GM19099 (cell line): ENCODE measurements around the gene CAPN5.

Experiments used
- POLR2A ChIP-seq: IDR thresholded peaks from 3 replicates; pipeline ENCODE4 v1.6.1; 2011; ENCODE audit warnings: low read depth; ENCODE audit not compliant: insufficient read length; ENCODE audit errors: extremely low read depth

CAPN5 gene

DNA sequence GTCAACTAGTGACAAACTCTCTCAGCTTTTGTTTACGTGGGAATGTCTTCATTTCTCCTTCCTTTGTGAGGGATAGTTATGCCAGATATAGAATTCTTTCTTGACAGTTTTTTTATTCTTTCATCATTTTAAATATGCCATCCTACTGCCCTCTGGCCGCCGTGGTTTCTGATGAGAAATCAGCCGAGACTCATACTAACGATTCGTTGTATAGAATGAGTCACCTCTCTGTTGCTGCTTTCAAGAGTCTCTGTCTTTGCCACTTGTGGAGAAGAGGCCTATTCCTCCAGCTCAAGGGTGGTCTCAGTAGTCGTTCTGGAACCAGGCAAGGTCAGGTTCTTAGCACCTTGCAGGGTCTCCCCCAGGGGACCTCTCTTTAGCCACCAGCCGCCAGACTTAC is 69.3 kb downstream of the CAPN5 start:
- TF ChIP-seq POLR2A: no peak

DNA sequence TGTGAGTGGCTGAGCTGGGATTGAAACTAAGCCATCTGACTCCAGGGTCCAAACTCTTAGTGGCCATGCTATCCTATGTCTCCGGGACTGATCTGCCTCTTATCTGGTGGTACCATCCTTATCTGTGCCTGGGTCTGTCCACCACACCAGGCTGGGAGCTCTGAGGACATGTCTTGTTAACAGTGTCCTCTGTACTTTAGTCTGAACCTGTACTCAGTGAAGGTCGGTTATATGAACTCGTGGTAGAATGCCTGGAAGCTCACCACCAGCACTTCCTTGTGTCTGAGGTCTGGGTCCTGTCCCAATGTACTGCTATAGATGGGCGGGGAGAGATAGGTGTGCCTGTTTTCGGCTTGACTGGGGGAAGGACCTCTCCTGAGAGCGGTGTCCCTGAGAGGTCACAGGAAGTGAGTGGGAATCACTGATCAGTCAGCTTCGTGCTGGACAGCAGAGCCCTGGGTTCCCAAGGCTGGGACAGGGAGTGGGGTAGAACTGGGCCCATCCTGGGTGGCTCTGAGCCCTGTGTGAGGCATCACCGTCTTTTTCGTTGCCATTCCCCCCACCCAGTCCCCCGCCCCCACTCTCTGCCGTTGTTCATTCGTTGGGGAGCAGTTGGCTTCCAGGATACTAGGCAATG is 70.1 kb downstream of the CAPN5 start:
- TF ChIP-seq POLR2A: no peak

DNA sequence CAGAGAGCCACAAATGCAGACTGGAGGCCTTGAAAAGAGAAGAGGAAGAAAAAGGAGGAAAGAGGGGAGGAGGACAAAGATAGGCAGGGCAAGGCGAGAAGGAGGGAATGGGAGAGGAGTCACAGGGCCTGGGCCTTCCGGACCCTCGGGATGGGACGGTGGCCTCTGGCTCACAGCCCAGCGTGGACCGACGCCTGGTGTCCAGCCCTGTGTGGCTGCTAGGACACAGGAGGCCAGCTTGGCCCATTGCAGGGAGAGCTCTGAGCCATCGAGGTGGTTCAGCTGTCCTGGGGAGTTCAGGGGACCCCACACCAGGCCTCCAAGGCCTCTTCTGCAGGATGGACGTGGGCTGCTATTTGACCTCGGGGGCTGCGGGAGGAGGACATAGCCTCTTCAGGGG is 70.7 kb downstream of the CAPN5 start:
- TF ChIP-seq POLR2A: no peak

DNA sequence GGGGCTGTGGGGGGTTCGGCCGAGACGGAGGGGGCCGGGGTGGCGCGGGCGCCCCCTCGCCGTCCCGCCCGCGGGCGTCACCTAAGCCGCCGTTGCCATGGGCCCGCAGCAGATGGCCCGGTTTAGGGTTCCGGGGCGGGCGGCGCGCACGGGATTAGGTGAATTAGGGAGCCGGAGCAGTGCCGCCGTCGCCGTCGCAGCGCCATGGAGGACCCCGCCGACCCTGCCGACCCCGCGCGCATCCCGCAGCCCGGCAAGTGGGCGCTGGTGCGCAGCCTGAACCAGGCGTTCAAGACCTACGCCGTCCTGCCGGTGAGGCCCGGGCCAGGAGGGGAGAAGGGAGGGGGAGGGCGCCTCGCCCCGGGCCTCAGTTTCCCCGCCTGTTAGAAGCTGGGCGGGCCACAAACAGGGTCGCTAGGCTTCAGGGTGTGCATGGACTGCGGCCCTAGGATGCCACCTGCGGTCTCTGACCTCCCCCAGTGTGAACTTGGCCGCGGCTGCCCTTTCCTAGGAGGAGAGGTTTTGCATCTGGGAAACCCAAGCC is 71.4 kb downstream of the CAPN5 start:
- TF ChIP-seq POLR2A: no peak

DNA sequence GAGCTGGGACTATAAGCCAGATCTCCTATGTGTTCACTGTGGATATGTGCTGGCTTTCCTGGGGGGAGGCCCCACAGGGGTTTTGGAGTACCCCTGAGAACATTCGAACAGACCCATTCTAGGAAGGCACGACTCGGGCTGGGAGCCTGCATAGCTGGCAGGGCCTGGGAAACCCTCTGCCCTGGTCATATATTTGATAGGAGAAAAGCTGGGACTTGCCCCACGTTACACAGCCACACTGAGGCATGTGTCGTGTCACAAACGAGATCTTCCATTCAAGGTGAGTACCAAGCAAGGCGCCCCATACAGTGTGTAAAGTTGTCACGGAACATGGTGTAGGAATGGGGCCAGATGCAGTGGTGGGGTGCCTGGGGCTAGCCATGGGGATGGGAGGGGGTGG is 72.4 kb downstream of the CAPN5 start:
- TF ChIP-seq POLR2A: no peak

DNA sequence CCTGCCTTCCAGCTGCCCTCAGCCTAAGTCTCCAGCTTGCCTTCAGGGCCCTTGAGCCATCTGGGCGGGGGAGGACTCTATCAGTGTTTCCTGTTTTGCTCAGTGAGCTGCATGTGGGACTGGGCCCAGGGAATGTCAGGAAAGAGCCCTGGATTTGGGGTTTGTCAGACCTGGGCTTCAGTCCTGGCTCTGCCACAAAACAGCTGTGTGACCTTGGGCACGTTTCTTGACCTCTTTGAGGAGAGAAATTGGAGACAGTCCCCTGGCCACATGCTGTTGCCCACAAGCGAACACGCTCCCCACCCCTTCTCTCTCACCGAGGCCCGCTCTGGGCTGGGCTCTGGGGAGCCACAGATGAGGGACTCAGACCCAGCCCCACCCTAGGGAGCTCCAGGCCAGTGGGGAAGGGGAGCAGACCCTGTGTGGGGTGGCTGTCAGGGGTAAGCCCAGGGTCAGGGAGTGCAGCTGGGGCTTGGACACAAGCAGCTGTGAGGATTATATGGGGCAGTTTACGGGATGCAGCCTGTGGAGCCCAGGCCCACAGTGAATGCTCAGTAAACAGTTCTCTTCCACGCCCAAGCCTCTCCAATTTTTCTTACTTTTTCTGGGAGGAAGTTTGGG is 73.6 kb downstream of the CAPN5 start:
- no peak for TF ChIP-seq POLR2A

DNA sequence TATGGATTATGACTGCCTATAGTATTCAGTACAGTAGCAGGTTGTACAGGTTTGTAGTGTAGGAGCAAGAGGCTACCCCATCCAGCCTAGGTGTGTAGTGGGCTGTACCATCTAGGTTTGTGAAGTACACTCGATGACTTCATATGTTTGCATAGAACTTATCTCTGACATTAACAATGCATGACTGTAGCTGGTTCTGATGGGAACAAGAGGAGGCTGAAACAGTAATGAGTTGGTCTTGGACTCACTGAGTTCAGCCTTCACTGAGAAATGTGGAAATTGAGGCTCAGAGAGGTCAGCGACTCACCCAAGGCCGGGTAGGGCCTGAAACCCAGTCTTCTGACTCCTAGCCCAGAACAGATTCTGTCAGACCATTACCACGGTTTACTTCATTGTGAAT is 74.3 kb downstream of the CAPN5 start:
- no peak for TF ChIP-seq POLR2A

DNA sequence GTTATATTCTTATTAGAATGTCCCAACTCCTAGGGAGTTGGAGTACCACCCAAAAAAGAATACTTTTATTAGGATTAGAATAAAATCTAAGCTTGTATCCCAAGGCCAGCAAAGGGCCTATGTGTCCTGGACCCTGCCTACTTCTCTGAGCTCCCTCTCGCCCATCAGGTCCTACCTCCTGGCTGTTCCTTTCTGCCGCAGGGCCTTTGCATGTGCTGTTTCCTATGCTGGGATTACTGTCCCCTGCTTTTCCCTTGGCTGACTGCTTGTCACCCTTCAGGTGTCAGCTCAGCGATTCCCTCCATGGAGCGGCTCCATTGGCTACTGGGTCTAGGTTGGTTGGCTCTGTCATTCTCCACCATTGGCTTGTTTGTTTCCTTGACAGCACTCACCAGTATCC is 74.7 kb downstream of the CAPN5 start:
- no peak for TF ChIP-seq POLR2A

DNA sequence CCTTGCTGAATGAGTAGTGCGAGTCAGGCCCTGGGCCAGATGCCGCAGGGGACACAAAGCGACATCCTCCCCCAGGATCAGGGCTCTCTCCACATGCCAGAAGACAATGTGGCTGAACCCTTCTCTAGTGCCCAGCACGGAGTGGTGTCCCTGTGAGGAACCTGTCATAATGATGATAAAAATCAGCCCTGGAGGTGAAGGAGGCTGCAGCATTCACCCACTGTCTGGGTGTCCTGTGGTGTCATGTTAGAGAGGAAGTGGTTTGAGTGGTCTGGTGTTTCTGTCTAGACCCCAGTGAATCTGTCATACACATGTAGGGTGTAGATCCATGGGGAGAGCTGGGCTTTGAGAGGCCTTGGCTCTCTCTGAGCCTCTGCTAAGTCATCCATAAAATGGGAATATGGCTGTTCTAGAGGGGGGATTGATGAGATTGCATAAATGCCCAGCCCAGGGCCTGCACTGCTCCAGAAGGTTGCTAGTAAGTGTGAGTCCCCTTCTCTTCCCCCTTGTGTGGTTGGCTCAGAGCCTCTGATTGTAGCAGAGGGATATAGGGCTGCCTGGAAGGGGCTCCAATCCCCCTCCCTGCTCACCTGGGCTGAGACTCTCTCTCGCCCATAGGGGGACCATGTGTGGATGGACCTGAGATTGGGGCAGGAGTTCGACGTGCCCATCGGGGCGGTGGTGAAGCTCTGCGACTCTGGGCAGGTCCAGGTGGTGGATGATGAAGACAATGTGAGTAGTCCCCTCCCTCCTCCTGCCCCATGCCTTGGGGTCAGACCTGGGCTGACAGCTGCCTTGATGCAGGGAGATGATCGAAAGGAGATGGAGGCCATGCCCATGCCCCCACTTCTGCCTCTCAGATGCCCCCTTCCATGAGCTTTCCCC is 75.6 kb downstream of the CAPN5 start:
- no peak for TF ChIP-seq POLR2A

DNA sequence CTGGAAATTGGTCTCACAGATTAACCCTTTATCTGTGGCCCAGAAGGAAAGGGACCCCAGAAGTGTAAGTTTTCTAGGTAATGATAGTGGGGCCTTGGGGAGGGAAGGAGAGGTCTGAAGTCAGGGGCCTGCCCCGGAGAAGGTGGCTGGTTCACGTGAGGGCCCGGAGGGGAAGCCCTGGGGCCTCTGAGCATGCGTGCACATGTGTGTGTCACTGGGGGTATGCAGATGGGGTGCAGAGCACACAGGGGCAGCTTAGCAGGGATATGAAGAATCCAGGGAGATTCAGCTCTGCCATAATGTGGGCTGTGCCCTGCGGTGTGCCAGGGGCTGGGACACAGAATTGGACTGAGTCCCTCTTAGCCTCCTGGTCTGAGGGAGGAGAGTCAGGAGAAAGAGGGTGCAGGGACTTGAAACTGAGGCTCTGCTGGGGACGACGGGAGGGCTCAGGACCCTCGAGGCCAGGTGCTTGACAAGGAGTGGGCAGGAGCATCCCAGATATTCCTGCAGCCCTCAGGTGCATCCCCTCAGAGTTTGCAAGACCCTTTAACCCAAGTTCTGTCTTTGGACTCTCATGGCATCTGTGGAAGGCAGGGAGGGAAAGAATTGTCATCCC is 76.7 kb downstream of the CAPN5 start:
- TF ChIP-seq POLR2A: no peak

DNA sequence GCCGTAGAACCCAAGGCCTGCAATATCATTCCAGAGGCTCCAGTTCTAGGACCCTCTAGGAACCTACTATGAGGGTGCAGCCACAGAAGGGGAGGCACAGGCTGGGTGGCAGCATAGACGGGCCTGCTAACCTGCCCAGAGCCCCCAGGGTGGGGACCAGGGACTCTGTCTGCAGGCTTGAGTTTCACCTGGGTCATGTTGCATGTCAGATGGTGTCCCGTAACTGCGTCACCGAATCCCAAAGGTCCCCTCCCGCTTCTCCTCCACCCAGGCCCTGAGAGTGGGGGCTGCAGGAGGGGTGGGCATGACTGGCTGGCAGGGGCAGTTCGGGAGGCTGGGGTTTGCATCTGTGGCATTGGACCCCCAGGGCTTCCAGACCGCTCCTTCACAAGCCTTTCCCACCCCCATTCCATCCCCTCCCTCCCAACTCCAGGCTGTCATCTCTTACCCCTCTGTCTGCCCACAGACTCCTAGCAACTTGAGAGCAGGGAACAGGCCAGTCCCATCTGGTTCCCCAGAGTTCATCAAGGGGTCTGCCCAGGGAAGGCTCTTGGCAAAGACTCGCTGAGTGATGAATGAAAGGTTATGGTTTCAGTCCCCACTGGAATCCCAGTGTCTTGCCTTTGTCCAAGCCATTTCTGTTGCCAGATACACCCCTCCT is 77.6 kb downstream of the CAPN5 start:
- TF ChIP-seq POLR2A: no peak

DNA sequence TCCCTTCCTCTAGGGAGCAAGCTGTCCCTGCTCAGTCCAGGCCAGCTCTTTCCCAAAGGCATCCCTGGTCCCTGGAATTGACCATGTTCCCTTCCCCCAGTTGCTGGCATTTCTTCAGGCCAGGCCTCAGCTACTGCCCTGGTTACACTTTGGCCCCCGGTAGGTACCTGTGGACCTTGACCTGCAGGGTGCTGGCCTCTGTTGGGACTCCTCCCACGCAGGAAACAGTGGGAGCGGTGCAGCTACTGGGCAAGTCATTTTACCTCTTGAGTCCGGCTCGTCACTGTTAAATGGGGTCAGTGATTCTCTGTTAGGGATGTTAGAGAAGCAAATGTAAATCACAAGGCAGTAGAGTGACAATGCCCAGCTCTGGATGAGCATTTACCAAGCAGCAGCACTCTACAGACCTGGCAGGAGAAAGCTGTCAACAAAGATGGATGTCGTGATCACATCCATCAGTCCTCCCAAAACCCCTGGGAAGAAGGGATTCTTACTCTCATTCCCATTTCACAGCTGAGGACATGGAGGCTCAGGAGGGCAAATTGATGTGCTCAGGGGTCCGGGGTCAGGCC is 78.2 kb downstream of the CAPN5 start:
- no peak for TF ChIP-seq POLR2A

DNA sequence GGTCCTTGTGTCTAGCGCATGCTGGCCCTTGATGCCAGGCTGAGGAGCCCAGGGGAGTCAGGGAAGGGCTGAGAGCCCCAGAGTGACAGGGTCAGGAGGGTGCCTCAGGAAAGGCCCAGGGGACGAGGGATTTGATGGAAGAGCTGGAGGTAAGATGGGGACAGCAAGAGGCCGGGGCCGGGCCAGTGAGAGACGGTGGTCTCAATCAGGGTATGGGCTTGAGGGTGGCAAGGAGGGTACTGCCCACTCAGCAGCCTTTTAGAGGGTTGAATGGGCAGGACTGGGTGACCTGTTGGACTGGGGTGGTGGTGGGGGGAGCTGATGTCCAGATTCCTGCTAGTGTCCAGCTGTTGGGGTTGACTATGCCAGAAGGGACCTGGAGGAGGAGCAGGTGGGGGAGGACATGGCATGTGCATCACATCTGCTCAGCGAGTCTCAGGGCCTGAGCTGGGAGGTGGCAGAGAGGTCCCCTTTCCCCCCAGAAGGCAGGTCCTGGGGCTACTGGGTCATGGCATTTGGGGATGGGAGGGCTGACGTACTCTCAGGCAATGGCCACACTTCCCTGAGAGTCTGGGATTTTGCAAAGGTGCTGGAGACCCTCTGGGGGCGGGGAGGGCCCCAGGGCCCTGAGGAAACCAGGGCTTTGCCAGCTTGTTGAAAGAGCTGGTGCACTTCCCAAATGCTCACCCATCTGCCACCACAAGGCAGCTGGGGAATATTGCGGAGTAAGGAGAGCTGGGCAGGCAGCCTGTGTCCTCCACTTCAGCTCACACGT is 79.7 kb downstream of the CAPN5 start:
- no peak for TF ChIP-seq POLR2A

DNA sequence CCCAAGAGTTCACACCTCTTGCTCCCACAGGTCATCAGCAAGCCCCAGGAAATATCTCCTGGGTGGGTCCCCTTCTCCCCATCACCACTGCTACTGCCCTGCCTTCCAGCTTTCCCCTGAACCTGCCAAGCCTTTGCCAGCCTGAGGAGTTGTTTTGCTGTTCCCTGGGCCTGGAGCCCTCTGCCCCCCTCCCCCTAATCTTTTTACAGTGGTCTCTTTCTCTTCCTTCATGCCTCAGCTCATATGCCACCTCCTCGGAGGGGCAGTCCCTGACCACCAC is 80.2 kb downstream of the CAPN5 start:
- no peak for TF ChIP-seq POLR2A

DNA sequence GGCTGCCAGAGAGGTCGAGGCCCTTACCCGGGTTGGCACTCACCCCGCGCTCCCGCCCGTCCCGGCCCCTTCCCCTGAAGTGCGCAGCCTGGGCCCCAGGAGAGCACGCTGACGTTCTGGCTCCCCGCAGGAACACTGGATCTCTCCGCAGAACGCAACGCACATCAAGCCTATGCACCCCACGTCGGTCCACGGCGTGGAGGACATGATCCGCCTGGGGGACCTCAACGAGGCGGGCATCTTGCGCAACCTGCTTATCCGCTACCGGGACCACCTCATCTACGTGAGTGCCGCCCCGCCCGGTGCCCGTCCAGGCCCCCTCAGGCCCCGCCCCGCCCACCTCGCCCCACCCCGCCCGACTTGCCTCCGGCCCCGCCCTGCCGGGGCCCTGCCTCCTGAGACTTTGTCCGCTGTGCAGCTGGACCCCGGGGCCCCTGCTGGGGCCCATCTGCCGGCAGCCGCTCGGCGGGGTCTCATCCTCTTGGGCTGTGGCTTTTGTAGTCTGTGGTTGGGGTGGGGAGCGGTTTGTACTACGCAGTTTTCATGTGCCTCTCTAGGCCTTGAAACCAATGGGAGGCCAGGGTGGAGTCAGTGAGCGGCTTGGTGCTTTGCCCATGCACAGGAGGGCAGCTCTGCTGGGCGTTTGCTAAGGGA is 81.0 kb downstream of the CAPN5 start:
- TF ChIP-seq POLR2A: no peak
